Endothelial cell of umbilical vein (primary cell): ENCODE data around the gene KAT2B. TPM values are rescaled to one million over a fixed set of nuclear protein-coding genes. Genes with fewer than 3 reads are reported as not detected.

Source experiments
- BruUV-seq: library from RNA; stranded (reverse); fragments of 400-500 nt; replicated peaks from 2 replicates; lab custom pipeline; 2021; lab: Mats Ljungman, UMichigan
- CTCF ChIA-PET: fragments of 300-600, 350-600 bp; sonication (Branson Sonifier 250); formaldehyde crosslinking; loops from one replicate; lab custom pipeline; 2021; ENCODE audit warnings: antibody characterized with exemption, inconsistent platforms; lab: Charles Lee
- POLR2A ChIA-PET: fragments of 300-600, 350-600 bp; sonication (Branson Sonifier 250); formaldehyde crosslinking; loops from one replicate; lab custom pipeline; 2021; ENCODE audit warnings: antibody characterized with exemption, inconsistent platforms; lab: Charles Lee
- DNase-seq: peaks from one replicate; pipeline ENCODE4 v3.0.0-alpha.2; 2011; ENCODE audit warnings: low read depth, low spot score
- FAIRE-seq: peaks from 2 replicates; lab custom pipeline; 2011; peaks lifted over from hg19 to GRCh38; lab: Jason Lieb, UNC
- H2AFZ ChIP-seq: 2 replicates; pipeline ENCODE4 v1.6.0; 2012; ENCODE audit warnings: low read depth, low read length, control low read depth, inconsistent platforms
- H3K27ac ChIP-seq: 2 replicates; pipeline ENCODE4 v1.5.1; 2011; ENCODE audit warnings: low read depth, mild to moderate bottlenecking, control low read depth, low read length, moderate library complexity; ENCODE audit not compliant: insufficient read depth
- H3K27me3 ChIP-seq, 2 experiments: 2 replicates each; pipeline versions ENCODE4 v1.6.0 to v1.6.1; 2011; ENCODE audit warnings: low read length in 2 of 2, mixed read lengths in 1 of 2; ENCODE audit not compliant: control insufficient read depth in 2 of 2, insufficient read depth in 2 of 2
- H3K36me3 ChIP-seq, 2 experiments: 2 replicates in 1 of 2; 3 replicates in 1 of 2; pipeline ENCODE4 v1.5.1; 2011; ENCODE audit warnings: low read length in 2 of 2, mild to moderate bottlenecking in 1 of 2, moderate library complexity in 1 of 2; ENCODE audit not compliant: control insufficient read depth in 2 of 2, insufficient read depth in 2 of 2; ENCODE audit errors: extremely low read depth in 1 of 2
- H3K4me1 ChIP-seq: 3 replicates; pipeline ENCODE4 v1.5.1; 2011; ENCODE audit warnings: mild to moderate bottlenecking, low read length; ENCODE audit not compliant: control insufficient read depth, insufficient read depth; ENCODE audit errors: extremely low read depth
- H3K4me2 ChIP-seq: 2 replicates; pipeline ENCODE4 v1.6.1; 2011; ENCODE audit warnings: low read length, control low read depth, mixed read lengths; ENCODE audit not compliant: insufficient read depth
- H3K4me3 ChIP-seq, 3 experiments: fragments of 200-600 bp in 1 of 3; sonication (generic), shearing (Covaris generic) in 1 of 3; replicated peaks in 1 of 3; 2 replicates each; pipeline ENCODE4 v1.5.1; 2011 to 2016; ENCODE audit warnings: control low read depth in 3 of 3, low read length in 3 of 3, mild to moderate bottlenecking in 2 of 3, inconsistent platforms in 1 of 3, low read depth in 1 of 3, moderate library complexity in 1 of 3; ENCODE audit not compliant: insufficient read depth in 1 of 3
- H3K79me2 ChIP-seq: 2 replicates; pipeline ENCODE4 v1.6.0; 2012; ENCODE audit warnings: low read length, inconsistent platforms; ENCODE audit not compliant: control insufficient read depth, insufficient read depth
- H3K9ac ChIP-seq: replicated peaks from 2 replicates; pipeline ENCODE3; 2011; ENCODE audit warnings: low read length, control low read depth; ENCODE audit not compliant: insufficient read depth; ENCODE audit errors: extremely low read depth
- H3K9me1 ChIP-seq: replicated peaks from 3 replicates; pipeline ENCODE4 v1.6.0; 2011; ENCODE audit warnings: mild to moderate bottlenecking, low read length; ENCODE audit not compliant: control insufficient read depth, insufficient read depth; ENCODE audit errors: extremely low read depth
- H3K9me3 ChIP-seq: replicated peaks from 2 replicates; pipeline ENCODE4 v1.5.1; 2012; ENCODE audit warnings: low read length, inconsistent platforms; ENCODE audit not compliant: control insufficient read depth, insufficient read depth
- H4K20me1 ChIP-seq: replicated peaks from 2 replicates; pipeline ENCODE3; 2011; ENCODE audit warnings: mild to moderate bottlenecking, low read length; ENCODE audit not compliant: control insufficient read depth, insufficient read depth; ENCODE audit errors: extremely low read depth
- CTCF ChIP-seq, 2 donors: IDR thresholded peaks; 1 replicate in 1 of 2; 2 replicates in 1 of 2; pipeline ENCODE4 v1.5.1; 2011; ENCODE audit warnings: low read length in 2 of 2, mild to moderate bottlenecking in 2 of 2, moderate library complexity in 2 of 2, control low read depth in 1 of 2, inconsistent platforms in 1 of 2, low read depth in 1 of 2; ENCODE audit not compliant: insufficient read depth in 1 of 2; ENCODE audit errors: extremely low read depth in 1 of 2
- EZH2 ChIP-seq: IDR thresholded peaks from 2 replicates; pipeline ENCODE4 v1.6.1; 2012; ENCODE audit warnings: borderline replicate concordance, low read depth, mild to moderate bottlenecking, moderate library complexity, low read length, inconsistent platforms; ENCODE audit not compliant: severe bottlenecking
- FOS ChIP-seq: IDR thresholded peaks from 2 replicates; pipeline ENCODE4 v1.6.1; 2011; ENCODE audit warnings: mild to moderate bottlenecking, low read length, moderate library complexity, borderline replicate concordance; ENCODE audit not compliant: insufficient read depth
- GATA2 ChIP-seq: IDR thresholded peaks from 2 replicates; pipeline ENCODE4 v1.7.0; 2011; ENCODE audit warnings: low read depth, mild to moderate bottlenecking, moderate library complexity, mixed read lengths, low read length; ENCODE audit not compliant: insufficient read length, insufficient read depth
- JUN ChIP-seq: IDR thresholded peaks from 2 replicates; pipeline ENCODE4 v1.6.1; 2011; ENCODE audit warnings: borderline replicate concordance, low read depth; ENCODE audit not compliant: insufficient read length, insufficient read depth
- MYC ChIP-seq: IDR thresholded peaks from one replicate; pipeline ENCODE4 v1.6.1; 2011; ENCODE audit warnings: mild to moderate bottlenecking, low read depth, low read length
- POLR2A ChIP-seq: IDR thresholded peaks from 2 replicates; pipeline ENCODE4 v1.6.1; 2012; ENCODE audit warnings: low read depth, mild to moderate bottlenecking, control low read depth, low read length
- POLR2AphosphoS5 ChIP-seq: IDR thresholded peaks from 2 replicates; pipeline ENCODE4 v1.6.1; 2012; ENCODE audit warnings: low read depth, mild to moderate bottlenecking, control low read depth, low read length, moderate library complexity; ENCODE audit not compliant: insufficient read depth
- dilution Hi-C: fragments of 300-500 bp; cut with MboI; formaldehyde crosslinking; loops from one replicate; pipeline ENCODE4 v1.15.0; 2019; ENCODE audit warnings: low sequenced_read_pairs; ENCODE audit not compliant: extremely low pct_ligation_motif_present
- intact Hi-C: fragments of 100-400 bp; cut with micrococcal nuclease; formaldehyde crosslinking; loops from one replicate; pipeline ENCODE4 v1.10.0; 2022
- polyA plus RNA-seq, 4 experiments: library from polyadenylated mRNA; depleted of rRNA in 3 of 4; stranded (reverse) in 3 of 4; unstranded in 1 of 4; fragments of >200 nt; gene quantifications; 2 replicates each; pipeline versions ENCODE4 v1.2.1 to v1.2.3, GENCODE V29; 2011 to 2012; ENCODE audit warnings: missing spikeins in 1 of 4
- total RNA-seq: library from RNA; stranded (reverse); gene quantifications from 2 replicates; pipeline ENCODE4 v1.2.3, GENCODE V29; 2021
- TF ChIP-seq, protein P1 (sequence below): IDR thresholded peaks from 2 replicates; pipeline ENCODE4 v1.6.1; 2011; ENCODE audit not compliant: insufficient read depth, insufficient read length

KAT2B gene
- total and polyA plus RNA-seq, 2 donors (not counting 3 experiments of a cell fraction or from before 2014, with no cell fraction given) = 2.6 to 11.0 TPM

DNA sequence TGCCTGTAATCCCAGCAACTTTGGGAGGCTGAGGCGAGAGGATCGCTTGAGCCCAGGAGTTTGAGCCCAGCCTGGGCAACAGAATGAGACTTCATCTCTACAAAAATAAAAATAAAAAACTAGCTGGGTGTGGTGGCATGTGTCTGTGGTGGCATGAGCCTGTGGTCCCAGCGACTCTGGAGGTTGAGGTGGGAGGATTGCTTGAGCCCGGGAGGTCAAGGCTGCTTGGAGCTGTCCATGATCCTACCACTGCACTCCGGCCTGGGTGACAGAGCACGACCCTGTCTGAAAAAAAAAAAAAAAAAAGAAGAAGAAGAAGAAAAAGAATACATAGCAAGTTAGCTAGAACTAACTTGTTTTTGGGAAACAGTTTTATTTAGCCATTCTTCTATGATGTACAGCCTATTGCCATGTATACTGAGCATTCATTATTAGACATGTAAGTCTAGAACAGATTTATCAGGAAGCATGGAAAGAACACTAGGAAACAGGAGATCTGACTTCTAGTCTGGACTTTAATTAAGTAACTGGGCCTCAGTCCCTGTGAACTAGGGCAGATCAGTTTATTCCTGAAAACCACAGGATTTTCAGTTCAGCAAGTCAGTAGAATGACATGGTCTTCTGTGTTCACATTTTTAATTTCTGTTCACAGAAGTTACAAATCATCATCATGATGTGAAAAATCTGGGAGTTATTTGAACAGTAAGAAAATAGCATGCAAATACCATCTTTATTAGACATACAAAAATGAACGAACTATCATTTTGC lies 65.5 kb downstream of the KAT2B start:
- FAIRE-seq (no peak), DNase-seq (no peak)
- Histone ChIP-seq H3K27me3 (no peaks in the 10 kb centered on the region), H3K79me2 (no peaks in the 10 kb centered on the region), H4K20me1 (no peaks in the 10 kb centered on the region), H3K9me1 (no peaks in the 10 kb centered on the region), H3K4me1 (no peaks in the 10 kb centered on the region), H3K9ac (no peak overlapping the region), H2AFZ (no peak overlapping the region), H3K4me3 (no peak overlapping the region), H3K36me3 (no peaks in the 10 kb centered on the region), H3K9me3 (no peaks in the 10 kb centered on the region), H3K27ac (no peak overlapping the region), H3K4me2 (no peak overlapping the region)
- ChIA-PET CTCF (interaction anchor here (0.6 to 1.2 kb wide), 2 partner anchors 16 to 1669 kb away, joined by 3 to 4 read pairs; no protein-coding TSS in a partner anchor), POLR2A (no interaction called here)
- no TSS peak for BruUV-seq
- intact Hi-C loops (no loop called here), dilution Hi-C loops (no loop called here)
- no peak for TF ChIP-seq FOS
- no peak for TF ChIP-seq GATA2
- no peak for TF ChIP-seq CTCF (IDR thresholded peaks at IDR 0.05; ENCODE audit: extremely low read depth in 1 of 2, insufficient read depth in 1 of 2, low read depth in 1 of 2, low read length in 2 of 2)
- no peak for TF ChIP-seq EZH2
- TF ChIP-seq POLR2AphosphoS5 = no peak
- no peak for TF ChIP-seq JUN
- TF ChIP-seq, protein P1, sequence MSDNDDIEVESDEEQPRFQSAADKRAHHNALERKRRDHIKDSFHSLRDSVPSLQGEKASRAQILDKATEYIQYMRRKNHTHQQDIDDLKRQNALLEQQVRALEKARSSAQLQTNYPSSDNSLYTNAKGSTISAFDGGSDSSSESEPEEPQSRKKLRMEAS = no peak
- TF ChIP-seq MYC = no peak
- no peak for TF ChIP-seq POLR2A
